HEK293 (cell line): ENCODE data around the gene OR6A2.

Experiments
- BCL11A ChIP-seq: fragments of 450-650 bp; formaldehyde crosslinking; IDR thresholded peaks from 2 replicates; pipeline ENCODE4 v1.5.1; 2016; ENCODE audit warnings: low read depth, missing biosample characterization, missing genetic modification characterization
- REST ChIP-seq: fragments of 450-650 bp; formaldehyde crosslinking; IDR thresholded peaks from 2 replicates; pipeline ENCODE4 v1.5.1; 2016; ENCODE audit warnings: missing biosample characterization, missing genetic modification characterization
- TCF7L2 ChIP-seq: IDR thresholded peaks from 2 replicates; pipeline ENCODE4 v1.6.1; 2011; ENCODE audit warnings: low read depth, mild to moderate bottlenecking, inconsistent platforms, low read length, moderate library complexity, borderline replicate concordance
- ZBTB7A ChIP-seq: fragments of 450-650 bp; formaldehyde crosslinking; IDR thresholded peaks from 2 replicates; pipeline ENCODE4 v1.5.1; 2016; ENCODE audit warnings: low read depth, missing biosample characterization, missing genetic modification characterization
- ZFP41 ChIP-seq: fragments of 450-650 bp; formaldehyde crosslinking; IDR thresholded peaks from 2 replicates; pipeline ENCODE4 v1.5.1; 2016; ENCODE audit warnings: missing biosample characterization, missing genetic modification characterization, borderline replicate concordance
- ZNF248 ChIP-seq: fragments of 450-650 bp; formaldehyde crosslinking; IDR thresholded peaks from 2 replicates; pipeline ENCODE4 v1.5.1; 2017; ENCODE audit warnings: missing biosample characterization, missing genetic modification characterization
- ZNF311 ChIP-seq: fragments of 450-650 bp; formaldehyde crosslinking; IDR thresholded peaks from 2 replicates; pipeline ENCODE4 v1.5.1; 2017; ENCODE audit warnings: missing biosample characterization, missing genetic modification characterization, borderline replicate concordance
- ZNF324 ChIP-seq: fragments of 450-650 bp; formaldehyde crosslinking; IDR thresholded peaks from 2 replicates; pipeline ENCODE4 v1.5.1; 2016; ENCODE audit warnings: missing biosample characterization, missing genetic modification characterization
- ZNF48 ChIP-seq: fragments of 450-650 bp; formaldehyde crosslinking; IDR thresholded peaks from 2 replicates; pipeline ENCODE4 v1.5.1; 2016; ENCODE audit warnings: missing biosample characterization, missing genetic modification characterization
- ZNF624 ChIP-seq: fragments of 450-650 bp; formaldehyde crosslinking; IDR thresholded peaks from 2 replicates; pipeline ENCODE4 v1.5.1; 2017; ENCODE audit warnings: missing biosample characterization, missing genetic modification characterization
- TF ChIP-seq, protein P1 (sequence below): fragments of 450-650 bp; formaldehyde crosslinking; IDR thresholded peaks from 2 replicates; pipeline ENCODE4 v1.5.1; 2016; ENCODE audit warnings: missing biosample characterization, missing genetic modification characterization

DNA sequence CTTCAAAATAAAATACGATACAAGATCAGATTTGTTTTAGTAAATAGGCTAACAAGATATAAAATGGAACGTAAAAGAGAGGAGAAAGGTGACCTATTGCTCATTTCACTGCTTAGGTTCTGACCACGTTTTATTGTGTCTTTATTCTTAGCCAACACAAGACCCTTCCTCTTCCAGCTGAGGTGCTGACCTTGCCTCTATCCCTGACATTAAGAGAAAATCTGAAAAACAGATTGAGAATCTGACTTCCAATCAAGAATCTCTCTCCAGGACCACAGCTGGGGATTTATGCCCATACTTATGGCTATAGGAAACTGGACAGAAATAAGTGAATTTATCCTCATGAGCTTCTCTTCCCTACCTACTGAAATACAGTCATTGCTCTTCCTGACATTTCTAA is 45.9 kb upstream of the OR6A2 start, which contains the start of gene OR10A5:
- TF ChIP-seq, protein P1, sequence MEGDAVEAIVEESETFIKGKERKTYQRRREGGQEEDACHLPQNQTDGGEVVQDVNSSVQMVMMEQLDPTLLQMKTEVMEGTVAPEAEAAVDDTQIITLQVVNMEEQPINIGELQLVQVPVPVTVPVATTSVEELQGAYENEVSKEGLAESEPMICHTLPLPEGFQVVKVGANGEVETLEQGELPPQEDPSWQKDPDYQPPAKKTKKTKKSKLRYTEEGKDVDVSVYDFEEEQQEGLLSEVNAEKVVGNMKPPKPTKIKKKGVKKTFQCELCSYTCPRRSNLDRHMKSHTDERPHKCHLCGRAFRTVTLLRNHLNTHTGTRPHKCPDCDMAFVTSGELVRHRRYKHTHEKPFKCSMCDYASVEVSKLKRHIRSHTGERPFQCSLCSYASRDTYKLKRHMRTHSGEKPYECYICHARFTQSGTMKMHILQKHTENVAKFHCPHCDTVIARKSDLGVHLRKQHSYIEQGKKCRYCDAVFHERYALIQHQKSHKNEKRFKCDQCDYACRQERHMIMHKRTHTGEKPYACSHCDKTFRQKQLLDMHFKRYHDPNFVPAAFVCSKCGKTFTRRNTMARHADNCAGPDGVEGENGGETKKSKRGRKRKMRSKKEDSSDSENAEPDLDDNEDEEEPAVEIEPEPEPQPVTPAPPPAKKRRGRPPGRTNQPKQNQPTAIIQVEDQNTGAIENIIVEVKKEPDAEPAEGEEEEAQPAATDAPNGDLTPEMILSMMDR (tag by site-specific recombination) = no peak
- TF ChIP-seq ZNF248 (no peak), ZNF324 (tag by site-specific recombination) (no peak), ZFP41 (no peak), ZBTB7A (tag by site-specific recombination) (no peak), BCL11A (no peak), TCF7L2 (no peak), ZNF624 (tag by site-specific recombination) (no peak), ZNF48 (tag by site-specific recombination) (no peak), REST (tag by site-specific recombination) (no peak), ZNF311 (tag by site-specific recombination) (no peak)
